Kidney glomerular epithelial cell (primary cell): ENCODE measurements around the gene UGT1A6.
"Not testable (repeated sequence)": the region's sequence is repeated elsewhere in the genome, so short reads cannot be mapped to it uniquely, and the experiment has no call there.

Source experiments
- DNase-seq: peaks from one replicate; lab custom pipeline; 2025; lab: John Stamatoyannopoulos, UW

UGT1A6 gene

DNA sequence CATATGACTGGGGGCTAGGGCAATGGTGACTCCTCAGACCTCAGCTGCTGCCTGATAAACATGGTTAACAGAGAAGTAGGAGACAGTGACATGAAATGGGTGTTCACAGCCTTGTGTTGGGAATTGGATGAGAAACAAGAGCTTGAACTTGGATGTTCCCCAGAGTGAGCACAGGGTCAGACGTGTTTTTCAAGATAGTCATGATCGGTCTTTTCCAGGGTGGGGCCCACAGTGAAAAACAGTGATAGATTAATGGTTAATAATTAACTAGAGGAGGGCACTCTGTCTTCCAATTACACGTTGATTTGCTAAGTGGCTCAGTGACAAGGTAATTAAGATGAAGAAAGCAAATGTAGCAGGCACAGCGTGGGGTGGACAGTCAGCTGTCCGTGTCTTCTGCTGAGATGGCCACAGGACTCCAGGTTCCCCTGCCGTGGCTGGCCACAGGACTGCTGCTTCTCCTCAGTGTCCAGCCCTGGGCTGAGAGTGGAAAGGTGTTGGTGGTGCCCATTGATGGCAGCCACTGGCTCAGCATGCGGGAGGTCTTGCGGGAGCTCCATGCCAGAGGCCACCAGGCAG is 36.1 kb downstream of the UGT1A6 start, which contains the start of gene UGT1A3:
Gene UGT1A3 (plus strand): TSS at position 320 of the 579 bp plus-strand sequence. CDS start 85 bp downstream, at position 405.
- no peak for DNase-seq

- DNase-seq: not testable (repeated sequence)
Observed at GRCh38 chr2:233736868-233737653, 44.4 kb downstream of the UGT1A6 start.

GRCh38 chr2:233740870-233741269 is 48.2 kb downstream of the UGT1A6 start:
- peak; percentile 49 for DNase-seq

DNA sequence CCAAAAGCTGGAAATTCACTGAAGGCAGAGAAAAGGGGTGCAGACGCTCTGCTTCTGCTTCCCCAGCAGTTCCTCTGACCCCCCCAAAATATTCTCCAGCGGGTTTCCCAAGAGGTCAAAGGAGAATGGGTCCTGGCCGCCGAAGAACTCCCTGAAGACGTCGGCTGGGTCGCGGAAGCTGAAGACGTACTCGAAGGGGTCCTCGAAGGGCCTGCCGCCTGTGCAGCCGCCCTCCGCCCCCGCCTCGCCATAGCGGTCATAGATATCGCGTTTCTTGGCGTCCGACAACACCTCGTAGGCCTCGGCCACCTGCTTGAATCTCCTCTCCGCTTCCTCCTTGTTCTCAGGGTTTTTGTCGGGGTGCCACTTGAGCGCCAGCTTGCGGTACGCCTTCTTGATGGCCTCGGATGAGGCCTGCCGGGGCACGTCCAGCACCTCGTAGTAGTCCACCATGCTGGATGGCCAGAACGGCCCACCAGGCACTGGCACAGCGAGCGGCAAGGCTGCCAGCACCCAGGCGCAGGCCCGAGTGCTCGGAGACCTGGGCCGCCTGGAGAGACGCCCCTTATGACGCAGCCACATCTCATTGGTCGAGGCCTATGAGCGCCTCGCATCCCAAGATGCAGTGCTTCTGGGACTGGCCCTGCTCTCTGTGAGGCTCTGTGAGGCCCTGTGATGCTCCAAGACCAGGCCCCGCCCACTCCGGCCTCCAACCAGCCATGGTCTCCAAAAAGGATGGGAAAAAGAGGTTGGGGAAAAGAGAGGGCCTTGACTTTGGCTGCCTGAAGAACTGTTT is 51.0 kb downstream of the UGT1A6 start:
- no peak for DNase-seq

DNA sequence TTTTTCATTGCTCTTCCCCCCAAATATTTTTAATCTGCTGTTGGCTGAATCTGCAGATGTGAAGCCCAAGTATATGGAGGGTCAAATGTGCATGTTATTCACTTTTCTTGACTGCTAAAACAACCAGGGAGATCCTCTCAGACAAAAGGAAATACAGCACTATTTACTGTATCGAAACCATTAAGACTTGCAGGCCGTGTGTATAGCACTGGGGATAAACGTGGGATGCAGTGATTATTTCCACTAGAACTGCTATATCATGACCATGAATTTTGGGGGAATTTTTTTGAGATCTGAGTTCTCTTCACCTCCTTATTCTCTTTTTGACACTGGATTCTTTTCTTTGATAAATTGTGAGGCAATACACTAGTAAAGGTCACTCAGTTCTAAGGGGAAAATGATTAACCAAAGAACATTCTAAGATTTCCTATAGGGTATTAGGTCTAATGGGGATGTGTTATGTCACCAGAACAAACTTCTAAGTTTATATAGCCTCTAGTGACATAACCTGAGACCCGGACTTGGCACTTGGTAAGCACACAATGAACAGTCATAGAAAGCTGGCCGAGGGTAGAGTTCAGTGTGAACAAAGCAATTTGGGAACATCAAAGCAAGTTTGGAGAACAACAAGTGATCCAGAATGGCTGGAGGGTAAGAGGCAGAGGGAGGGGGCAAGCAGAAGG is 52.5 kb downstream of the UGT1A6 start:
- no peak for DNase-seq

- DNase-seq: not testable (repeated sequence)
Observed at GRCh38 chr2:233745838-233746237, 53.1 kb downstream of the UGT1A6 start.

- DNase-seq: peak; percentile 38
Observed at GRCh38 chr2:233746475-233747282, 54.0 kb downstream of the UGT1A6 start.

GRCh38 chr2:233747283-233747544 is 54.5 kb downstream of the UGT1A6 start:
- no peak for DNase-seq

- not testable (repeated sequence) for DNase-seq
Observed at GRCh38 chr2:233750689-233751088, 58.0 kb downstream of the UGT1A6 start.

DNA sequence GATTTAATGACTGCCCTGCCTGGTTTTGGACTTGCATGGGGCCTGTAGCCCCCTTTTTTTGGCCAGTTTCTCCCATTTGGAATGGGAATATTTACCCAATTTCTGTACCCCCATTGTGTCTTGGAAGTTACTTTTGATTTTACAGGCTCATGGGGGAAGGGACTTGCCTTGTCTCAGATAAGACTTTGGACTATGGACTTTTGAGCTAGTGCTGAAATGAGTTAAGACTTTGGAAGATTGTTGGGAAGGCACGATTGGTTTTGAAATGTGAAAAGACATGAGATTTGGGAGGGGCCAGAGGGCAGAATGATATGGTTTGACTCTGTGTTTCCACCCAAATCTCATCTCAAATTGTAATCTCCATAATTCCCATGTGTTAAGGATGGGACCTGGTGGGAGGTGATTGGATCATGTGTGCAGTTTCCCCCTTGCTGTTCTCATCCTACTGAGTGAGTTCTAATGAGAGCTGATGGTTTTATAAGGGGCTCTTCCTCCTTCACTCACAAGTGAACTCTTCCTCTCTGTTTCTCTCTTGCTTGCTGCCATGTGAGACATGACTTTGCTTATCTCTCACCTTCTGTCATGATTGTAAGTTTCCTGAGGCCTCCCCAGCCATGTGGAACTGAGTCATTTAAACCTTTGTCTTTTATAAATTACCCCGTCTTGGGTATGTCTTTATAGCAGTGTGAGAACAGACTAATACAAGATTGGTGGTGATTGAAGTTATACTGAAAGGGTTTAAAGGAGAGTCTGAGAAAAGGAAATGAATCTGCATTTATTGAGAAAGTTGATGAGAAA is 58.7 kb downstream of the UGT1A6 start:
- not testable (repeated sequence) for DNase-seq

DNA sequence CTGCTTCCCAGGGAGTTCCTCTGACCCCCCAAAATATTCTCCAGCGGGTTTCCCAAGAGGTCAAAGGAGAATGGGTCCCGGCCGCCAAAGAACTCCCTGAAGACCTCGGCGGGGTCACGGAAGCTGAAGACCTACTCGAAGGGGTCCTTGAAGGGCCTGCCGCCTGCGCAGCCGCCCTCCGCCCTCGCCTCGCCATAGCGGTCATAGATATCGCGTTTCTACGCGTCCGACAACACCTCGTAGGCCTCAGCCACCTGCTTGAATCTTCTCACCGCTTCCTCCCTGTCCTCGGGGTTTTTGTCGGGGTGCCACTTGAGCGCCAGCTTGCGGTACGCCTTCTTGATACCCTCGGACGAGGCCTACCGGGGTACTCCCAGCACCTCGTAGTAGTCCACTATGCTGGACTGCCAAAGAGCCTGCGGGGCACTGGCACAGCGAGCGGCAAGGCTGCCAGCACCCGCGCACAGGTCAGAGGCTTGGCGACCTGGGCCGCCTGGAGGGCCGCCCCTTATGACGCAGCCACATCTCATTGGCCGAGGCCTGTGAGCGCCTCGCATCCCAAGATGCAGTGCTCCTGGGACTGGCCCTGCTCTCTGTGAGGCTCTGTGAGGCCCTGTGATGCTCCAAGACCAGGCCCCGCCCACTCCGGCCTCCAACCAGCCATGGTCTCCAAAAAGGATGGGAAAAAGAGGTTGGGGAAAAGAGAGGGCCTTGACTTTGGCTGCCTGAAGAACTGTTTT is 62.4 kb downstream of the UGT1A6 start:
- no peak for DNase-seq

- peak; percentile 18 for DNase-seq
Observed at GRCh38 chr2:233756429-233757081, 63.9 kb downstream of the UGT1A6 start.

GRCh38 chr2:233758141-233758540 is 65.5 kb downstream of the UGT1A6 start:
- DNase-seq: no peak

GRCh38 chr2:233758849-233759248 is 66.2 kb downstream of the UGT1A6 start:
- DNase-seq: no peak

DNA sequence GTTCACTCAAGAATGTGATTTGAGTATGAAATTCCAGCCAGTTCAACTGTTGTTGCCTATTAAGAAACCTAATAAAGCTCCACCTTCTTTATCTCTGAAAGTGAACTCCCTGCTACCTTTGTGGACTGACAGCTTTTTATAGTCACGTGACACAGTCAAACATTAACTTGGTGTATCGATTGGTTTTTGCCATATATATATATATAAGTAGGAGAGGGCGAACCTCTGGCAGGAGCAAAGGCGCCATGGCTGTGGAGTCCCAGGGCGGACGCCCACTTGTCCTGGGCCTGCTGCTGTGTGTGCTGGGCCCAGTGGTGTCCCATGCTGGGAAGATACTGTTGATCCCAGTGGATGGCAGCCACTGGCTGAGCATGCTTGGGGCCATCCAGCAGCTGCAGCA is 67.4 kb downstream of the UGT1A6 start, which contains the start of gene UGT1A1:
Gene UGT1A1 (plus strand): TSS at position 228 of the 400 bp plus-strand sequence. CDS start 18 bp downstream, at position 246.
- DNase-seq: no peak

DNA sequence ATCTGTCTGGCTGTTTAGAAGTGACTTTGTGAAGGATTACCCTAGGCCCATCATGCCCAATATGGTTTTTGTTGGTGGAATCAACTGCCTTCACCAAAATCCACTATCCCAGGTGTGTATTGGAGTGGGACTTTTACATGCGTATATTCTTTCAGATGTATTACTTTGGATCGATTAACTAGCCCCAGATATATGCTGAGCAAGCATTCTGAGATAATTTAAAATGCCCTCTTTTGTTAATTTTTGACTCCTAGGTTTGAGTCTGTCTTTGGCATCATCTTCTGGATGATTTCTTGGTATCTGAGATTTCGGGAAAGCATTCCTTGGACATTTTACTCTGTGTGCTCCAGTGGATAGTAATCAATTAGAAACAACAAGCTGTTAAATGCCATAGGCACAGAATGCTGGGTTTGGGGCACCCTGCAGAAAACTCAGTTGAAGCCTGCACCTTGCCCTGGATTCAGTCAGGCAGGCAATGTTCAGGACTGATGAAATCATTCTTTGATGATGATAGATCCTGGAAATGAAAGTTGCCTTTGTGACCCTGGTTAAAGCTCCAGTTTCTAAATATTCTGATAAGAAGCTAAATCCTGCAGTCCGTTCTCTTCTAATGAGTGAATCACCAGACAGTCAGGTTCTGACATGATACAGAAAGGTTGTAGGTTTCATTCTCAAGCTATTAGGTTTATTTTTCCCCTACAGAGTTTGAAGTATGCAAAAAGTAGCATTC is 68.5 kb downstream of the UGT1A6 start:
- no peak for DNase-seq

DNA sequence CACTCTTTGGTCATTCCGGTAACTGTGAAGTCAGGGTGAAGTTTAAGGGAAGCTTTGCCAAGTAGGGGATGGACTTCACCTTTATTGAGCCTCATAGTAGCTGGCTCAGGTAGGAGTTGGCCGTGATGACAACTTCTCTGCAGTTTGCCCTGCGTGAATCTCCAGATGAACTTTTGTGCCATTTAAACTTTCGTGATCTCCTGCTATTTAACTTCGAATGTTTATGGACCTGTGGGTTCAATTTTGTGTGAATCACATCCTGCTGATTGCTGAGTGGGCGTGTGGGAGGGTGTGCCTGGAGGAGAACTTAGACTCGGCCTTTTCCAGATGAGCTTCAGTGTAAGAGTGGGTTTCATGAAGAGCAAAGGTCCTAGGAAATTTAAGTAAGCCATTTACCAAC is 71.6 kb downstream of the UGT1A6 start:
- DNase-seq: peak; percentile 29

GRCh38 chr2:233764761-233765160 is 72.1 kb downstream of the UGT1A6 start:
- no peak for DNase-seq

GRCh38 chr2:233766416-233766815 is 73.7 kb downstream of the UGT1A6 start:
- no peak for DNase-seq
